ENCODE results near the gene SNTB2. TPM values are rescaled to one million over a fixed set of nuclear protein-coding genes. Genes with fewer than 3 reads are reported as not detected.

SNTB2 gene
- total and polyA plus RNA-seq, 9 of the 15 experiments (the other 6 are each of a cell fraction or from before 2014, with no cell fraction given) = 1.2 to 13.7 (median 5.7) TPM

DNA sequence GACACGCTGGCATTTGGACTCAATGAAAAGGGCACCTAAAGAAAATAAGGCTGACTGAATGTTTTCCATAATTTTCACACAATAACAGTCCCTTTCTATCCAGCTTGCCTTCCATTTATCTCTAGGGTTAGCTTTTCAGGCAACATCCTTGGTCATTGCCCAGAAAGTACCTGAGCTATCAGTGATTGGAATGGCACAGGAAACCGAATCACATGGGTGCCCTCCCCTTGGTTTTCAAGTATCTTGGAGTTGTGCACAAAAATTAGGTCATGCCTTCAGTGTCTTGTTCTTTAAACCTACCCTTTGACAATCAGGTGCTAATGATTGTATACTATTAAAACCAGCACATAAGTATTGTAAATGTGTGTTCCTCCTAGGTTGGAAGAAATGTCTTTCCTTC, 120.9 kb downstream of the SNTB2 start:
- in situ Hi-C loops (cut with MboI) = no loop called here
- Histone ChIP-seq H3K4me3 (no peak overlapping the region), H3K9me3 (replicated peaks; ENCODE audit: control insufficient read depth, insufficient read depth, low read depth, low read length) (no peaks in the 10 kb centered on the region), H3K27me3 (ENCODE audit: control insufficient read depth in 2 of 2, insufficient read depth in 2 of 2, low read length in 2 of 2) (no peaks in the 10 kb centered on the region), H3K9ac (ENCODE audit: insufficient read depth in 1 of 2, low read depth in 2 of 2, low read length in 2 of 2) (no peak overlapping the region), H4K20me1 (replicated peaks; ENCODE audit: control insufficient read depth, insufficient read depth, low read length) (0 out of 2 replicates have a peak, but pooled peaks cover 3% of the 10 kb centered on the region), H2AFZ (ENCODE audit: low read depth, low read length) (no peak overlapping the region), H3K4me1 (replicated peaks in 1 of 2; ENCODE audit: control insufficient read depth in 2 of 2, insufficient read depth in 2 of 2, low read length in 2 of 2) (peaks cover 5 to 13% of the 10 kb centered on the region in 2 experiments; a peak in 3 of 5 replicates), H3K36me3 (ENCODE audit: control insufficient read depth, insufficient read depth, low read length) (no peaks in the 10 kb centered on the region; the same call in 2 of the 3 replicates), H3K79me2 (ENCODE audit: control insufficient read depth, insufficient read depth, low read length) (peaks cover 16% of the 10 kb centered on the region), H3K27ac (ENCODE audit: extremely low read depth, low read depth, low read length) (no peak overlapping the region), H3K4me2 (ENCODE audit: insufficient read depth, low read length) (no peak overlapping the region), H3K9me1 (ENCODE audit: control insufficient read depth, insufficient read depth, low read length) (no peaks in the 10 kb centered on the region)
- POLR2A ChIA-PET = no interaction called here
- DNase-seq (ENCODE audit: extremely low read depth in 1 of 4, low spot score in 3 of 4) (no peak), FAIRE-seq (no peak), ATAC-seq (no peak)
- intact Hi-C loops (cut with micrococcal nuclease) = loop anchor here (10.0 kb wide), 1 partner anchor 463 kb away; the partner anchor contains the start of gene TANGO6
- TF ChIP-seq, protein P1, sequence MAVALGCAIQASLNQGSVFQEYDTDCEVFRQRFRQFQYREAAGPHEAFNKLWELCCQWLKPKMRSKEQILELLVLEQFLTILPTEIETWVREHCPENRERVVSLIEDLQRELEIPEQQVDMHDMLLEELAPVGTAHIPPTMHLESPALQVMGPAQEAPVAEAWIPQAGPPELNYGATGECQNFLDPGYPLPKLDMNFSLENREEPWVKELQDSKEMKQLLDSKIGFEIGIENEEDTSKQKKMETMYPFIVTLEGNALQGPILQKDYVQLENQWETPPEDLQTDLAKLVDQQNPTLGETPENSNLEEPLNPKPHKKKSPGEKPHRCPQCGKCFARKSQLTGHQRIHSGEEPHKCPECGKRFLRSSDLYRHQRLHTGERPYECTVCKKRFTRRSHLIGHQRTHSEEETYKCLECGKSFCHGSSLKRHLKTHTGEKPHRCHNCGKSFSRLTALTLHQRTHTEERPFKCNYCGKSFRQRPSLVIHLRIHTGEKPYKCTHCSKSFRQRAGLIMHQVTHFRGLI (CRISPR knock-in tag; IDR thresholded peaks at IDR 0.05) = no peak
- TF ChIP-seq PCBP1 (IDR thresholded peaks at IDR 0.05; ENCODE audit: low read depth, low read length, poor library complexity, severe bottlenecking) = no peak
- TF ChIP-seq ZNF354B (CRISPR knock-in tag; IDR thresholded peaks at IDR 0.05) = no peak
- no peak for TF ChIP-seq ZC3H8 (IDR thresholded peaks at IDR 0.05)
- TF ChIP-seq, protein P2, sequence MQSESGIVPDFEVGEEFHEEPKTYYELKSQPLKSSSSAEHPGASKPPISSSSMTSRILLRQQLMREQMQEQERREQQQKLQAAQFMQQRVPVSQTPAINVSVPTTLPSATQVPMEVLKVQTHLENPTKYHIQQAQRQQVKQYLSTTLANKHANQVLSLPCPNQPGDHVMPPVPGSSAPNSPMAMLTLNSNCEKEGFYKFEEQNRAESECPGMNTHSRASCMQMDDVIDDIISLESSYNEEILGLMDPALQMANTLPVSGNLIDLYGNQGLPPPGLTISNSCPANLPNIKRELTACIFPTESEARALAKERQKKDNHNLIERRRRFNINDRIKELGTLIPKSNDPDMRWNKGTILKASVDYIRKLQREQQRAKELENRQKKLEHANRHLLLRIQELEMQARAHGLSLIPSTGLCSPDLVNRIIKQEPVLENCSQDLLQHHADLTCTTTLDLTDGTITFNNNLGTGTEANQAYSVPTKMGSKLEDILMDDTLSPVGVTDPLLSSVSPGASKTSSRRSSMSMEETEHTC (IDR thresholded peaks at IDR 0.05) = no peak
- 40% methylated on average over 2 of the region's 2 CpGs for WGBS (ENCODE audit: insufficient coverage, low coverage, missing lambda C conversion rate)
- CTCF ChIA-PET (ENCODE audit: low intra/inter-chr PET ratio) = no interaction called here
- no TSS peak for BruUV-seq (replicated peaks)

Measured in K562 (cell line).